HepG2 (cell line): ENCODE data around the gene SPAG9. TPM values are rescaled to one million over a fixed set of nuclear protein-coding genes. Genes with fewer than 3 reads are reported as not detected.

Experiments
- CHD4 ChIP-seq: fragments of 200-600 bp; sonication (generic); IDR thresholded peaks from 2 replicates; pipeline ENCODE4 v1.7.0; 2017; ENCODE audit warnings: mild to moderate bottlenecking, low read length, borderline replicate concordance
- E2F2 ChIP-seq: sonication (generic); formaldehyde crosslinking; IDR thresholded peaks from 2 replicates; pipeline ENCODE4 v1.4.0; 2020; ENCODE audit warnings: missing genetic modification reagents, borderline replicate concordance
- FOSL2 ChIP-seq: sonication (generic); formaldehyde crosslinking; IDR thresholded peaks from 2 replicates; pipeline ENCODE4 v1.4.0; 2020; ENCODE audit warnings: missing genetic modification reagents
- FOXJ3 ChIP-seq: sonication (generic); formaldehyde crosslinking; IDR thresholded peaks from 2 replicates; pipeline ENCODE4 v1.4.0; 2020; ENCODE audit warnings: missing genetic modification reagents, mild to moderate bottlenecking, borderline replicate concordance
- GPN1 ChIP-seq: sonication (generic); formaldehyde crosslinking; IDR thresholded peaks from 2 replicates; pipeline ENCODE4 v1.5.1; 2020; ENCODE audit warnings: missing genetic modification reagents, borderline replicate concordance
- HDAC1 ChIP-seq: sonication (generic); formaldehyde crosslinking; IDR thresholded peaks from 2 replicates; pipeline ENCODE4 v1.5.1; 2020; ENCODE audit warnings: mild to moderate bottlenecking, missing genetic modification reagents
- HES4 ChIP-seq: sonication (generic); formaldehyde crosslinking; IDR thresholded peaks from 2 replicates; pipeline ENCODE4 v1.9.0; 2021; ENCODE audit warnings: mild to moderate bottlenecking, missing genetic modification reagents, borderline replicate concordance
- JARID2 ChIP-seq: sonication (generic); formaldehyde crosslinking; IDR thresholded peaks from 2 replicates; pipeline ENCODE4 v1.8.1; 2023; ENCODE audit warnings: missing genetic modification reagents, inconsistent platforms; ENCODE audit not compliant: insufficient replicate concordance
- PAWR ChIP-seq: sonication (generic); formaldehyde crosslinking; IDR thresholded peaks from 2 replicates; pipeline ENCODE4 v1.4.0; 2020; ENCODE audit warnings: missing genetic modification reagents, mild to moderate bottlenecking, borderline replicate concordance
- POLR2AphosphoS2 ChIP-seq: IDR thresholded peaks from 2 replicates; pipeline ENCODE4 v1.6.1; 2011; ENCODE audit warnings: low read depth, low read length, improper control_type of control experiment
- SATB2 ChIP-seq: sonication (generic); formaldehyde crosslinking; IDR thresholded peaks from 2 replicates; pipeline ENCODE4 v1.5.0; 2020; ENCODE audit warnings: missing genetic modification reagents
- SETDB1 ChIP-seq: sonication (generic); formaldehyde crosslinking; IDR thresholded peaks from 2 replicates; pipeline ENCODE4 v1.5.1; 2020; ENCODE audit warnings: missing genetic modification reagents, mild to moderate bottlenecking, borderline replicate concordance
- SSRP1 ChIP-seq: IDR thresholded peaks from 2 replicates; pipeline ENCODE4 v1.6.1; 2016; ENCODE audit warnings: control low read depth
- TCF7 ChIP-seq: sonication (generic); IDR thresholded peaks from 2 replicates; pipeline ENCODE4 v1.6.1; 2016; ENCODE audit warnings: antibody characterized with exemption, low read depth
- THAP11 ChIP-seq: IDR thresholded peaks from 2 replicates; pipeline ENCODE4 v1.6.1; 2016; ENCODE audit warnings: missing biosample characterization, missing genetic modification reagents
- TOE1 ChIP-seq: sonication (generic); formaldehyde crosslinking; IDR thresholded peaks from 2 replicates; pipeline ENCODE4 v1.4.0; 2020; ENCODE audit warnings: mild to moderate bottlenecking, missing genetic modification reagents
- TSC22D2 ChIP-seq: sonication (generic); formaldehyde crosslinking; IDR thresholded peaks from 2 replicates; pipeline ENCODE4 v1.5.1; 2020; ENCODE audit warnings: missing genetic modification reagents, mild to moderate bottlenecking, borderline replicate concordance
- ZBTB10 ChIP-seq: sonication (generic); formaldehyde crosslinking; IDR thresholded peaks from 2 replicates; pipeline ENCODE4 v1.4.0; 2020; ENCODE audit warnings: missing genetic modification reagents, borderline replicate concordance
- ZBTB20 ChIP-seq: sonication (generic); formaldehyde crosslinking; IDR thresholded peaks from 2 replicates; pipeline ENCODE4 v1.8.1; 2023; ENCODE audit warnings: missing genetic modification reagents, low read depth, mild to moderate bottlenecking, borderline replicate concordance
- ZFP36L1 ChIP-seq: sonication (generic); formaldehyde crosslinking; IDR thresholded peaks from 2 replicates; pipeline ENCODE4 v1.8.0; 2022; ENCODE audit warnings: mild to moderate bottlenecking, missing genetic modification reagents, moderate library complexity
- ZNF101 ChIP-seq: sonication (generic); formaldehyde crosslinking; IDR thresholded peaks from 2 replicates; pipeline ENCODE4 v1.4.0; 2020; ENCODE audit warnings: mild to moderate bottlenecking, low read depth, missing genetic modification reagents, borderline replicate concordance
- ZNF224 ChIP-seq: sonication (generic); formaldehyde crosslinking; IDR thresholded peaks from 2 replicates; pipeline ENCODE4 v1.5.0; 2020; ENCODE audit warnings: mild to moderate bottlenecking, missing genetic modification reagents
- ZNF235 ChIP-seq: sonication (generic); formaldehyde crosslinking; IDR thresholded peaks from 2 replicates; pipeline ENCODE4 v1.8.1; 2023; ENCODE audit warnings: mild to moderate bottlenecking, missing genetic modification reagents, borderline replicate concordance
- ZNF24 ChIP-seq: fragments of 450-650 bp; IDR thresholded peaks from 2 replicates; pipeline ENCODE4 v1.6.1; 2017; ENCODE audit warnings: antibody characterized with exemption, mild to moderate bottlenecking
- ZNF329 ChIP-seq: sonication (generic); formaldehyde crosslinking; IDR thresholded peaks from 2 replicates; pipeline ENCODE4 v1.9.0; 2021; ENCODE audit warnings: low read depth, mild to moderate bottlenecking, missing genetic modification reagents
- ZNF563 ChIP-seq: sonication (generic); formaldehyde crosslinking; IDR thresholded peaks from 2 replicates; pipeline ENCODE4 v1.8.0; 2022; ENCODE audit warnings: mild to moderate bottlenecking, moderate library complexity, missing genetic modification reagents
- ZNF564 ChIP-seq: sonication (generic); formaldehyde crosslinking; IDR thresholded peaks from 2 replicates; pipeline ENCODE4 v1.8.1; 2023; ENCODE audit warnings: mild to moderate bottlenecking, missing genetic modification reagents
- ZNF7 ChIP-seq: IDR thresholded peaks from 2 replicates; pipeline ENCODE4 v1.6.1; 2016; ENCODE audit warnings: missing biosample characterization, missing genetic modification reagents
- ZNF720 ChIP-seq: sonication (generic); formaldehyde crosslinking; IDR thresholded peaks from 2 replicates; pipeline ENCODE4 v1.4.0; 2020; ENCODE audit warnings: missing genetic modification reagents
- ZNF772 ChIP-seq: sonication (generic); formaldehyde crosslinking; IDR thresholded peaks from 2 replicates; pipeline ENCODE4 v1.5.0; 2020; ENCODE audit warnings: mild to moderate bottlenecking, missing genetic modification reagents
- ZNF775 ChIP-seq: sonication (generic); formaldehyde crosslinking; IDR thresholded peaks from 2 replicates; pipeline ENCODE4 v1.4.0; 2020; ENCODE audit warnings: missing genetic modification reagents, mild to moderate bottlenecking, moderate library complexity, borderline replicate concordance
- polyA plus RNA-seq, 8 experiments: library from polyadenylated mRNA; depleted of rRNA in 3 of 8; stranded (reverse) in 7 of 8; unstranded in 1 of 8; fragments of >200 nt; fragmentation: Illumina TruSeq in 4 of 8; extraction: Trizol in 4 of 8; gene quantifications; 2 replicates each; pipeline versions ENCODE4 v1.2.1 to v1.2.3, GENCODE V29; 2011 to 2016; ENCODE audit warnings: low read depth in 4 of 8, missing spikeins in 1 of 8, mixed read lengths in 1 of 8; ENCODE audit not compliant: insufficient read depth in 1 of 8
- total RNA-seq, 5 experiments: library from RNA; depleted of rRNA; stranded (reverse); fragments of >200 nt; fragmentation: Illumina TruSeq; extraction: Trizol; gene quantifications; 2 replicates each; pipeline ENCODE4 v1.2.3, GENCODE V29; 2016; ENCODE audit warnings: low read depth in 1 of 5

The SPAG9 gene
- total and polyA plus RNA-seq, 2 of the 13 experiments (the other 11 are each of a cell fraction or from before 2014, with no cell fraction given), result 43.2 to 78.6 TPM

GRCh38 chr17:50979524-50979927 is 141.1 kb downstream of the SPAG9 start (continued):
- TF ChIP-seq SSRP1 (CRISPR knock-in tag), result 0 out of 2 replicates have a peak, but pooled peaks have one; percentile 62
- TF ChIP-seq SATB2 (CRISPR knock-in tag), result no peak
- peak; percentile 86 for TF ChIP-seq FOXJ3
- TF ChIP-seq ZNF775, result no peak
- no peak for TF ChIP-seq ZNF563 (CRISPR knock-in tag)
- TF ChIP-seq ZNF24, result no peak
- no peak for TF ChIP-seq HES4 (CRISPR knock-in tag)
- no peak for TF ChIP-seq ZNF772 (CRISPR knock-in tag)
- no peak for TF ChIP-seq JARID2 (CRISPR knock-in tag)
- 0 out of 2 replicates have a peak, but pooled peaks have one; percentile 48 for TF ChIP-seq THAP11 (CRISPR knock-in tag)
- no peak for TF ChIP-seq TSC22D2
- no peak for TF ChIP-seq GPN1
- no peak for TF ChIP-seq CHD4
- no peak for TF ChIP-seq ZNF224 (CRISPR knock-in tag)
- TF ChIP-seq ZNF235 (CRISPR knock-in tag), result no peak
- TF ChIP-seq ZNF329 (CRISPR knock-in tag), result no peak
- peak; percentile 86 for TF ChIP-seq TCF7
- no peak for TF ChIP-seq ZNF101 (CRISPR knock-in tag)
- TF ChIP-seq PAWR, result no peak
- TF ChIP-seq ZNF7, result peak; percentile 86
- TF ChIP-seq HDAC1 (CRISPR knock-in tag), result peak; percentile 87
- TF ChIP-seq FOSL2 (CRISPR knock-in tag), result peak; percentile 51
- TF ChIP-seq ZNF720 (CRISPR knock-in tag), result no peak
- no peak for TF ChIP-seq E2F2
- no peak for TF ChIP-seq POLR2AphosphoS2
- TF ChIP-seq SETDB1 (CRISPR knock-in tag), result no peak
- no peak for TF ChIP-seq ZBTB10 (CRISPR knock-in tag)
- TF ChIP-seq TOE1 (CRISPR knock-in tag), result no peak
- TF ChIP-seq ZNF564 (CRISPR knock-in tag), result 0 out of 2 replicates have a peak, but pooled peaks have one; percentile 25
- no peak for TF ChIP-seq ZFP36L1 (CRISPR knock-in tag)
- peak; percentile 93; the same call in 1 of the 2 replicates for TF ChIP-seq ZBTB20 (CRISPR knock-in tag)
